SK-N-MC (cell line): ENCODE measurements around the gene HOXB13.

Source experiments
- EZH2 ChIP-seq: fragments of 200-600 bp; sonication (generic); IDR thresholded peaks from one replicate; pipeline ENCODE4 v1.6.1; 2017; ENCODE audit warnings: antibody characterized with exemption
- FOXP2 ChIP-seq: optimal IDR thresholded peaks from 2 replicates; pipeline ENCODE3; 2011; ENCODE audit warnings: mild to moderate bottlenecking, moderate library complexity; ENCODE audit not compliant: insufficient read depth; ENCODE audit errors: extremely low read length, control extremely low read depth
- POLR2AphosphoS5 ChIP-seq: IDR thresholded peaks from 2 replicates; pipeline ENCODE4 v1.6.1; 2012; ENCODE audit warnings: mild to moderate bottlenecking, low read depth, low read length, borderline replicate concordance

- TF ChIP-seq POLR2AphosphoS5 (no peak), EZH2 (no peak), FOXP2 (no peak)
Observed at GRCh38 chr17:48690655-48691054, 37.9 kb downstream of the HOXB13 start.
